HEK293 (cell line): Measurements from ENCODE around the gene ATP12A.

Experiments used
- CTCF ChIA-PET: fragments of 350-600 bp; formaldehyde crosslinking; extraction: SDS; loops from one replicate; lab custom pipeline; 2021; ENCODE audit warnings: antibody characterized with exemption; lab: Yijun Ruan, JAX
- POLR2A ChIA-PET: fragments of 300-600 bp; formaldehyde crosslinking; extraction: SDS; loops from one replicate; lab custom pipeline; 2020; ENCODE audit warnings: antibody characterized with exemption, inconsistent platforms; lab: Yijun Ruan, JAX
- H3K27ac ChIP-seq: fragments of 200-500 bp; sonication (Bioruptor generic); 2 replicates; pipeline ENCODE4 v1.5.1; 2014; ENCODE audit warnings: low read depth, low read length, control low read depth, inconsistent platforms; ENCODE audit errors: extremely low read depth
- H3K36me3 ChIP-seq, 2 experiments: fragments of 200-500 bp in 1 of 2; sonication (Bioruptor generic) in 1 of 2; 1 replicate in 1 of 2; 2 replicates in 1 of 2; pipeline ENCODE4 v1.5.1; 2014 to 2017; ENCODE audit warnings: inconsistent platforms in 2 of 2, low read length in 2 of 2; ENCODE audit not compliant: control insufficient read depth in 2 of 2, insufficient read depth in 1 of 2
- H3K4me1 ChIP-seq: fragments of 200-500 bp; sonication (Bioruptor generic); 2 replicates; pipeline ENCODE4 v1.5.1; 2014; ENCODE audit warnings: mild to moderate bottlenecking, low read length, inconsistent platforms; ENCODE audit not compliant: control insufficient read depth, insufficient read depth
- H3K4me3 ChIP-seq: 2 replicates; pipeline ENCODE4 v1.5.1; 2011; ENCODE audit warnings: low read depth, mild to moderate bottlenecking, control low read depth, low read length, moderate library complexity
- H3K9me3 ChIP-seq: fragments of 200-500 bp; sonication (Bioruptor generic); 2 replicates; pipeline ENCODE4 v1.5.1; 2014; ENCODE audit warnings: low read depth, low read length, inconsistent platforms; ENCODE audit not compliant: control insufficient read depth, insufficient read depth
- BCL11B ChIP-seq: fragments of 450-650 bp; formaldehyde crosslinking; IDR thresholded peaks from 2 replicates; pipeline ENCODE4 v1.5.1; 2016; ENCODE audit warnings: low read depth, missing biosample characterization, missing genetic modification characterization
- HOXA7 ChIP-seq: sonication (generic); formaldehyde crosslinking; IDR thresholded peaks from 2 replicates; pipeline ENCODE4 v1.8.1; 2022; ENCODE audit warnings: missing genetic modification reagents, borderline replicate concordance
- KLF8 ChIP-seq: fragments of 450-650 bp; formaldehyde crosslinking; IDR thresholded peaks from 2 replicates; pipeline ENCODE4 v1.5.1; 2016; ENCODE audit warnings: missing biosample characterization, missing genetic modification characterization
- YY1 ChIP-seq: fragments of 450-650 bp; formaldehyde crosslinking; IDR thresholded peaks from 2 replicates; pipeline ENCODE4 v1.5.1; 2018; ENCODE audit warnings: missing biosample characterization, missing genetic modification characterization
- ZFP37 ChIP-seq: fragments of 450-650 bp; formaldehyde crosslinking; IDR thresholded peaks from 2 replicates; pipeline ENCODE4 v1.5.1; 2016; ENCODE audit warnings: missing biosample characterization, missing genetic modification characterization
- ZNF132 ChIP-seq: fragments of 450-650 bp; formaldehyde crosslinking; IDR thresholded peaks from 2 replicates; pipeline ENCODE4 v1.5.1; 2017; ENCODE audit warnings: missing biosample characterization, missing genetic modification characterization, borderline replicate concordance
- ZNF146 ChIP-seq: fragments of 450-650 bp; formaldehyde crosslinking; IDR thresholded peaks from 2 replicates; pipeline ENCODE4 v1.5.1; 2016; ENCODE audit warnings: missing biosample characterization, missing genetic modification characterization
- ZNF404 ChIP-seq: fragments of 450-650 bp; formaldehyde crosslinking; IDR thresholded peaks from 2 replicates; pipeline ENCODE4 v1.5.1; 2017; ENCODE audit warnings: missing biosample characterization, missing genetic modification characterization
- ZNF521 ChIP-seq: fragments of 450-650 bp; formaldehyde crosslinking; IDR thresholded peaks from 2 replicates; pipeline ENCODE4 v1.5.1; 2017; ENCODE audit warnings: missing biosample characterization, mild to moderate bottlenecking, missing genetic modification characterization
- ZNF596 ChIP-seq: fragments of 450-650 bp; IDR thresholded peaks from 2 replicates; pipeline ENCODE4 v1.5.0; 2018; ENCODE audit warnings: missing biosample characterization, mild to moderate bottlenecking, missing genetic modification characterization, moderate library complexity
- ZSCAN23 ChIP-seq: fragments of 450-650 bp; formaldehyde crosslinking; IDR thresholded peaks from 2 replicates; pipeline ENCODE4 v1.5.1; 2016; ENCODE audit warnings: missing biosample characterization, missing genetic modification characterization
- TF ChIP-seq, protein P1 (sequence below): fragments of 450-650 bp; formaldehyde crosslinking; IDR thresholded peaks from 2 replicates; pipeline ENCODE4 v1.5.1; 2016; ENCODE audit warnings: missing biosample characterization, missing genetic modification characterization
- TF ChIP-seq, protein P2 (sequence below): fragments of 450-650 bp; IDR thresholded peaks from 2 replicates; pipeline ENCODE4 v1.5.1; 2018; ENCODE audit warnings: missing biosample characterization, missing genetic modification characterization
- TF ChIP-seq, protein P3 (sequence below): fragments of 450-650 bp; formaldehyde crosslinking; IDR thresholded peaks from 2 replicates; pipeline ENCODE4 v1.5.1; 2016; ENCODE audit warnings: missing biosample characterization, missing genetic modification characterization

The ATP12A gene

DNA sequence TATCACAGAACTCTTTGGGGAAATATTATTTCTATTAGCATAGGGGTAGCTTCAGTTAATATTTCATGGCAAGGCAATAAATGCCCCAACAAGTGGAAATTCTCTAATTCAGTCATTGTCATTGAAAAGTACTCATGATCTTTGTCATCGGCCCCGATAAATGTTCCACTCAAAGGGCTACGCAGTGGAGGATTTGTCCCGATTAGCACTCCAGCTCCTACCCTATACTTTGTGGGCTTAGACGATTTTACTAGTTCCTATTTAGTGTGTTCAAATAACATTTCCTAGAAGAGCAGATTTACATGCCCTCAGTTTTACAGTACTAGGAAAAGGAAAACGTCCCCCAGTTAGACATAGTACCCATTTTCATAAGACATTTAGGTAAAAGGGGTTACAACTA, 38.0 kb upstream of the ATP12A start:
- Histone ChIP-seq H3K27ac (no peak overlapping the region), H3K36me3 (no peaks in the 10 kb centered on the region), H3K4me1 (peaks cover 2% of the 10 kb centered on the region; the same call in 1 of the 2 replicates), H3K4me3 (no peak overlapping the region), H3K9me3 (no peaks in the 10 kb centered on the region)
- ChIA-PET POLR2A (no interaction called here), CTCF (interaction anchor here (0.9 to 1.1 kb wide), 2 partner anchors 41 to 56 kb away, joined by 3 read pairs; no protein-coding TSS in a partner anchor)
- TF ChIP-seq, protein P1, sequence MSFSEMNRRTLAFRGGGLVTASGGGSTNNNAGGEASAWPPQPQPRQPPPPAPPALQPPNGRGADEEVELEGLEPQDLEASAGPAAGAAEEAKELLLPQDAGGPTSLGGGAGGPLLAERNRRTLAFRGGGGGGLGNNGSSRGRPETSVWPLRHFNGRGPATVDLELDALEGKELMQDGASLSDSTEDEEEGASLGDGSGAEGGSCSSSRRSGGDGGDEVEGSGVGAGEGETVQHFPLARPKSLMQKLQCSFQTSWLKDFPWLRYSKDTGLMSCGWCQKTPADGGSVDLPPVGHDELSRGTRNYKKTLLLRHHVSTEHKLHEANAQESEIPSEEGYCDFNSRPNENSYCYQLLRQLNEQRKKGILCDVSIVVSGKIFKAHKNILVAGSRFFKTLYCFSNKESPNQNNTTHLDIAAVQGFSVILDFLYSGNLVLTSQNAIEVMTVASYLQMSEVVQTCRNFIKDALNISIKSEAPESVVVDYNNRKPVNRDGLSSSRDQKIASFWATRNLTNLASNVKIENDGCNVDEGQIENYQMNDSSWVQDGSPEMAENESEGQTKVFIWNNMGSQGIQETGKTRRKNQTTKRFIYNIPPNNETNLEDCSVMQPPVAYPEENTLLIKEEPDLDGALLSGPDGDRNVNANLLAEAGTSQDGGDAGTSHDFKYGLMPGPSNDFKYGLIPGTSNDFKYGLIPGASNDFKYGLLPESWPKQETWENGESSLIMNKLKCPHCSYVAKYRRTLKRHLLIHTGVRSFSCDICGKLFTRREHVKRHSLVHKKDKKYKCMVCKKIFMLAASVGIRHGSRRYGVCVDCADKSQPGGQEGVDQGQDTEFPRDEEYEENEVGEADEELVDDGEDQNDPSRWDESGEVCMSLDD, result no peak
- TF ChIP-seq ZNF521 (tag by site-specific recombination), result no peak
- TF ChIP-seq ZNF596 (tag by site-specific recombination), result no peak
- no peak for TF ChIP-seq ZNF132 (tag by site-specific recombination)
- no peak for TF ChIP-seq YY1 (tag by site-specific recombination)
- TF ChIP-seq ZSCAN23 (tag by site-specific recombination), result no peak
- no peak for TF ChIP-seq ZNF404 (tag by site-specific recombination)

DNA sequence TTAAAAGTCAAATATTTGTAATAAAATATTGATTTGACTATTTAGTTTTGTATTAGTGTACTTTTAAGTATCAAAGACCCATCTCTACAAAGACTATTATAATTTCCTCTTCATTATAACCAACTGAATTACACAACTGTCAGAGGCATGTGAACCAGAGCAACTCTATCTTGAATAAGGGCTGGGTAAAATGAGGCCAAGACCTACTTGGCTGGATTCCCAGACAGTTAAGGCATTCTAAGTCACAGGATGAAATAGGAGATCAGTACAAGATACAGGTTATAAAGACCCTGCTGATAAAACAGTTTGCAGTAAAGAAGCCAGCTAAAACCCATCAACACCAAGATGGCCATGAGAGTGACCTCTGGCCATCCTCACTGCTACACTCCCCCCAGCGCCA, 36.2 kb upstream of the ATP12A start:
- ChIA-PET POLR2A (no interaction called here), CTCF (interaction anchor here (0.6 to 1.1 kb wide), 2 partner anchors 14 to 361 kb away, joined by 3 to 4 read pairs; no protein-coding TSS in a partner anchor)
- H3K27ac ChIP-seq, result no peak overlapping the region

DNA sequence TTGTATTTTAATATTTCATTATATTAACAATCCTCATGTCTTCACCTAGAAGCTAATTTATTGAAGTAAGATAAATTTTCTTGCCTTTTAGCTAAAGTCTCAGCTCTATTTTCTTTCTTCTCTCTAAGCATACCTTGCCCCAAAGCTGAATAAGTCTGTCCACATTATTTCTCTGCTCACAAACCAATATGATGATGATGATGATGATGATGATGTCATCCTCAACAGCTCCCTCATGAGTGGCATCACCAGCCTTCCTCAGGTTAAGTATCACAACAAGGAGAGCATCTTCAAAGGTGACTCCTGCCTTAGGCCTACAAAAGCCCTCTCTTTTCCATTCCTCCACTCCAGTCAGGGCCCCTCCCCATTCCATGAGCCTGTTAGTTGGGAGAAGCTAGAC, 31.9 kb upstream of the ATP12A start:
- ChIA-PET CTCF (interaction anchor here (0.6 kb wide), 1 partner anchor 93 kb away, joined by 4 read pairs; no protein-coding TSS in a partner anchor), POLR2A (no interaction called here)
- H3K4me1 ChIP-seq, result peaks cover 2% of the 10 kb centered on the region; the same call in 1 of the 2 replicates
- no peak for TF ChIP-seq ZFP37
- TF ChIP-seq, protein P2, sequence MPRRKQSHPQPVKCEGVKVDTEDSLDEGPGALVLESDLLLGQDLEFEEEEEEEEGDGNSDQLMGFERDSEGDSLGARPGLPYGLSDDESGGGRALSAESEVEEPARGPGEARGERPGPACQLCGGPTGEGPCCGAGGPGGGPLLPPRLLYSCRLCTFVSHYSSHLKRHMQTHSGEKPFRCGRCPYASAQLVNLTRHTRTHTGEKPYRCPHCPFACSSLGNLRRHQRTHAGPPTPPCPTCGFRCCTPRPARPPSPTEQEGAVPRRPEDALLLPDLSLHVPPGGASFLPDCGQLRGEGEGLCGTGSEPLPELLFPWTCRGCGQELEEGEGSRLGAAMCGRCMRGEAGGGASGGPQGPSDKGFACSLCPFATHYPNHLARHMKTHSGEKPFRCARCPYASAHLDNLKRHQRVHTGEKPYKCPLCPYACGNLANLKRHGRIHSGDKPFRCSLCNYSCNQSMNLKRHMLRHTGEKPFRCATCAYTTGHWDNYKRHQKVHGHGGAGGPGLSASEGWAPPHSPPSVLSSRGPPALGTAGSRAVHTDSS (tag by site-specific recombination), result peak; percentile 47; the same call in 1 of the 2 replicates
- TF ChIP-seq, all 188 proteins: peak for 1
- Histone ChIP-seq H3K36me3 (no peaks in the 10 kb centered on the region), H3K9me3 (no peaks in the 10 kb centered on the region), H3K27ac (no peak overlapping the region), H3K4me3 (no peak overlapping the region)

More for the DNA sequence above, 36.2 kb upstream of the ATP12A start:
- no peak for TF ChIP-seq ZNF146 (tag by site-specific recombination)
- TF ChIP-seq, protein P3, sequence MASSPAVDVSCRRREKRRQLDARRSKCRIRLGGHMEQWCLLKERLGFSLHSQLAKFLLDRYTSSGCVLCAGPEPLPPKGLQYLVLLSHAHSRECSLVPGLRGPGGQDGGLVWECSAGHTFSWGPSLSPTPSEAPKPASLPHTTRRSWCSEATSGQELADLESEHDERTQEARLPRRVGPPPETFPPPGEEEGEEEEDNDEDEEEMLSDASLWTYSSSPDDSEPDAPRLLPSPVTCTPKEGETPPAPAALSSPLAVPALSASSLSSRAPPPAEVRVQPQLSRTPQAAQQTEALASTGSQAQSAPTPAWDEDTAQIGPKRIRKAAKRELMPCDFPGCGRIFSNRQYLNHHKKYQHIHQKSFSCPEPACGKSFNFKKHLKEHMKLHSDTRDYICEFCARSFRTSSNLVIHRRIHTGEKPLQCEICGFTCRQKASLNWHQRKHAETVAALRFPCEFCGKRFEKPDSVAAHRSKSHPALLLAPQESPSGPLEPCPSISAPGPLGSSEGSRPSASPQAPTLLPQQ (tag by site-specific recombination), result no peak
- TF ChIP-seq HOXA7 (CRISPR knock-in tag), result no peak
- no peak for TF ChIP-seq KLF8 (tag by site-specific recombination)
- TF ChIP-seq BCL11B, result 0 out of 2 replicates have a peak, but pooled peaks have one; percentile 51
- TF ChIP-seq, all 188 proteins: peak for 1
- Histone ChIP-seq H3K36me3 (no peaks in the 10 kb centered on the region), H3K4me1 (peaks cover 2% of the 10 kb centered on the region; the same call in 1 of the 2 replicates), H3K9me3 (no peaks in the 10 kb centered on the region), H3K4me3 (no peak overlapping the region)
